ENCODE results near the gene UBE2E2. TPM values are rescaled to one million over a fixed set of nuclear protein-coding genes. Genes with fewer than 3 reads are reported as not detected.

The UBE2E2 gene
- total RNA-seq, 1 experiment from 2014 or later: 64.3 TPM

DNA sequence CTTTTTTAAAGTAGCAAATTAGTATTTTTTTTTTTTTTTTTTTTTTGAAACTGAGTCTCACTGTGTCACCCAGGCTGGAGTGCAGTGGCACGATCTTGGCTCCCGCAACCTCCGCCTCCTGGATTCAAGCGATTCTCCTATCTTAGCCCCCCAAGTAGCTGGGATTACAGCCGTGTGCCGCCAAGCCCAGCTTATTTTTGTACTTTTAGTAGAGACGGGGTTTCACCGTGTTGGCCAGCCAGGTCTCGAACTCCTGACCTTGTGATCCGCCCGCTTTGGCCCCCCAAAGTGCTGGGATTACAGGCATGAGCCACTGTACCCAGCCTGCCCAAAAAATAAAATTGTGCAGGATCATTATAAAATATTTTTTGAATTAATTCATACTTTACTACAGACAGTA lies 330.5 kb downstream of the UBE2E2 start:
- BruUV-seq (replicated peaks): no TSS peak
- Mint-ChIP-seq H3K27me3 (ENCODE audit: insufficient read depth, unreplicated experiment) (no peaks in the 10 kb centered on the region), H3K4me1 (ENCODE audit: insufficient read depth, unreplicated experiment) (no peaks in the 10 kb centered on the region), H3K4me3 (ENCODE audit: unreplicated experiment) (no peak overlapping the region), H3K36me3 (ENCODE audit: insufficient read depth, unreplicated experiment) (peaks cover 8% of the 10 kb centered on the region), H3K27ac (ENCODE audit: low read depth, unreplicated experiment) (no peak overlapping the region), H3K9me3 (ENCODE audit: unreplicated experiment) (no peaks in the 10 kb centered on the region)
- intact Hi-C loops (cut with micrococcal nuclease): no loop called here
- ChIA-PET POLR2A (no interaction called here), CTCF (interaction anchor here (0.7 kb wide), 1 partner anchor 14 kb away, joined by 5 read pairs; no protein-coding TSS in a partner anchor)
- DNase-seq (ENCODE audit: unreplicated experiment): no peak
- TF ChIP-seq, protein P1, sequence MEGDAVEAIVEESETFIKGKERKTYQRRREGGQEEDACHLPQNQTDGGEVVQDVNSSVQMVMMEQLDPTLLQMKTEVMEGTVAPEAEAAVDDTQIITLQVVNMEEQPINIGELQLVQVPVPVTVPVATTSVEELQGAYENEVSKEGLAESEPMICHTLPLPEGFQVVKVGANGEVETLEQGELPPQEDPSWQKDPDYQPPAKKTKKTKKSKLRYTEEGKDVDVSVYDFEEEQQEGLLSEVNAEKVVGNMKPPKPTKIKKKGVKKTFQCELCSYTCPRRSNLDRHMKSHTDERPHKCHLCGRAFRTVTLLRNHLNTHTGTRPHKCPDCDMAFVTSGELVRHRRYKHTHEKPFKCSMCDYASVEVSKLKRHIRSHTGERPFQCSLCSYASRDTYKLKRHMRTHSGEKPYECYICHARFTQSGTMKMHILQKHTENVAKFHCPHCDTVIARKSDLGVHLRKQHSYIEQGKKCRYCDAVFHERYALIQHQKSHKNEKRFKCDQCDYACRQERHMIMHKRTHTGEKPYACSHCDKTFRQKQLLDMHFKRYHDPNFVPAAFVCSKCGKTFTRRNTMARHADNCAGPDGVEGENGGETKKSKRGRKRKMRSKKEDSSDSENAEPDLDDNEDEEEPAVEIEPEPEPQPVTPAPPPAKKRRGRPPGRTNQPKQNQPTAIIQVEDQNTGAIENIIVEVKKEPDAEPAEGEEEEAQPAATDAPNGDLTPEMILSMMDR (IDR thresholded peaks at IDR 0.05; ENCODE audit: unreplicated experiment): no peak

- POLR2A ChIA-PET: no interaction called here
- H3K27me3 Mint-ChIP-seq (ENCODE audit: insufficient read depth, unreplicated experiment): no peaks in the 10 kb centered on the region
- intact Hi-C loops (cut with micrococcal nuclease): no loop called here
- peaks cover 8% of the 10 kb centered on the region for H3K36me3 Mint-ChIP-seq (ENCODE audit: insufficient read depth, unreplicated experiment)
- no peak overlapping the region for H3K27ac Mint-ChIP-seq (ENCODE audit: low read depth, unreplicated experiment)
- H3K4me1 Mint-ChIP-seq (ENCODE audit: insufficient read depth, unreplicated experiment): no peaks in the 10 kb centered on the region
- TSS peak; percentile 11 for BruUV-seq (replicated peaks)
- CTCF ChIA-PET: no interaction called here
- no peak overlapping the region for H3K4me3 Mint-ChIP-seq (ENCODE audit: unreplicated experiment)
- DNase-seq (ENCODE audit: unreplicated experiment): no peak
- TF ChIP-seq, protein P1 (IDR thresholded peaks at IDR 0.05; ENCODE audit: unreplicated experiment): no peak
- no peaks in the 10 kb centered on the region for H3K9me3 Mint-ChIP-seq (ENCODE audit: unreplicated experiment)
These were observed 330.9 kb downstream of the UBE2E2 start for GRCh38 chr3:23533996-23534395.

- ChIA-PET CTCF (interaction anchor here (0.8 kb wide), 1 partner anchor 50 kb away, joined by 3 read pairs; no protein-coding TSS in a partner anchor), POLR2A (interaction anchor here (0.9 kb wide), 1 partner anchor 9 kb away, joined by 3 read pairs; no protein-coding TSS in a partner anchor)
- H3K27me3 Mint-ChIP-seq (ENCODE audit: insufficient read depth, unreplicated experiment): no peaks in the 10 kb centered on the region
- intact Hi-C loops (cut with micrococcal nuclease): no loop called here
- H3K4me1 Mint-ChIP-seq (ENCODE audit: insufficient read depth, unreplicated experiment): no peaks in the 10 kb centered on the region
- no TSS peak for BruUV-seq (replicated peaks)
- peaks cover 8% of the 10 kb centered on the region for H3K36me3 Mint-ChIP-seq (ENCODE audit: insufficient read depth, unreplicated experiment)
- H3K9me3 Mint-ChIP-seq (ENCODE audit: unreplicated experiment): no peaks in the 10 kb centered on the region
- H3K27ac Mint-ChIP-seq (ENCODE audit: low read depth, unreplicated experiment): no peak overlapping the region
- TF ChIP-seq, protein P1 (IDR thresholded peaks at IDR 0.05; ENCODE audit: unreplicated experiment): no peak
- no peak for DNase-seq (ENCODE audit: unreplicated experiment)
- H3K4me3 Mint-ChIP-seq (ENCODE audit: unreplicated experiment): no peak overlapping the region
These were observed 334.0 kb downstream of the UBE2E2 start for GRCh38 chr3:23537101-23537551.

DNA sequence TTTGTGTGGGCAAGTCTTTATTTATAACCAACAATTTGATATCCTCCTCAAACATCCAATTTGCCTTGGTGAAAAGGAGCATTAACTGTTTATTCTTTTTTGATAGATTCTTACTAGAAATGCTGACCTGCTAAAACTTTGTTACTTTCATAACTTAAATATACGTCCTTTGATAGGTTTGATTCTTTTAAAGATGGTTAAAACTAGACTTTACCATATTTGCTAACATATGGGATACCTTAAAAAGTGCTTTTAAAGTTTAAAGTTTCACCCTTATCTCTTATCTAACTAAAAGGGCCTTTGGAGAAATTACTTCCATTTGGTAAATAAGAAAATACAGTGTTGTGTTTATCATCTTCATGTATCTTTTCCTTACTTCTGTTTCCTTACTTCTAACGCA lies 336.1 kb downstream of the UBE2E2 start:
- intact Hi-C loops (cut with micrococcal nuclease): no loop called here
- Mint-ChIP-seq H3K4me3 (ENCODE audit: unreplicated experiment) (no peak overlapping the region), H3K27ac (ENCODE audit: low read depth, unreplicated experiment) (no peak overlapping the region), H3K27me3 (ENCODE audit: insufficient read depth, unreplicated experiment) (no peaks in the 10 kb centered on the region), H3K36me3 (ENCODE audit: insufficient read depth, unreplicated experiment) (peaks cover 8% of the 10 kb centered on the region), H3K4me1 (ENCODE audit: insufficient read depth, unreplicated experiment) (no peaks in the 10 kb centered on the region), H3K9me3 (ENCODE audit: unreplicated experiment) (no peaks in the 10 kb centered on the region)
- BruUV-seq (replicated peaks): no TSS peak
- no peak for DNase-seq (ENCODE audit: unreplicated experiment)
- CTCF ChIA-PET: interaction anchor here (0.9 kb wide), 1 partner anchor 27 kb away, joined by 3 read pairs; no protein-coding TSS in a partner anchor
- POLR2A ChIA-PET: no interaction called here
- TF ChIP-seq, protein P1 (IDR thresholded peaks at IDR 0.05; ENCODE audit: unreplicated experiment): no peak

Measured in MCF 10A (cell line).